ENCODE results near the gene FURIN. TPM values are rescaled to one million over a fixed set of nuclear protein-coding genes. Genes with fewer than 3 reads are reported as not detected.

FURIN gene
- total and polyA plus RNA-seq, 2 of the 8 experiments (the other 6 are each of a cell fraction or from before 2014, with no cell fraction given), result 15.8 to 32.1 TPM

- TF ChIP-seq, protein P1, sequence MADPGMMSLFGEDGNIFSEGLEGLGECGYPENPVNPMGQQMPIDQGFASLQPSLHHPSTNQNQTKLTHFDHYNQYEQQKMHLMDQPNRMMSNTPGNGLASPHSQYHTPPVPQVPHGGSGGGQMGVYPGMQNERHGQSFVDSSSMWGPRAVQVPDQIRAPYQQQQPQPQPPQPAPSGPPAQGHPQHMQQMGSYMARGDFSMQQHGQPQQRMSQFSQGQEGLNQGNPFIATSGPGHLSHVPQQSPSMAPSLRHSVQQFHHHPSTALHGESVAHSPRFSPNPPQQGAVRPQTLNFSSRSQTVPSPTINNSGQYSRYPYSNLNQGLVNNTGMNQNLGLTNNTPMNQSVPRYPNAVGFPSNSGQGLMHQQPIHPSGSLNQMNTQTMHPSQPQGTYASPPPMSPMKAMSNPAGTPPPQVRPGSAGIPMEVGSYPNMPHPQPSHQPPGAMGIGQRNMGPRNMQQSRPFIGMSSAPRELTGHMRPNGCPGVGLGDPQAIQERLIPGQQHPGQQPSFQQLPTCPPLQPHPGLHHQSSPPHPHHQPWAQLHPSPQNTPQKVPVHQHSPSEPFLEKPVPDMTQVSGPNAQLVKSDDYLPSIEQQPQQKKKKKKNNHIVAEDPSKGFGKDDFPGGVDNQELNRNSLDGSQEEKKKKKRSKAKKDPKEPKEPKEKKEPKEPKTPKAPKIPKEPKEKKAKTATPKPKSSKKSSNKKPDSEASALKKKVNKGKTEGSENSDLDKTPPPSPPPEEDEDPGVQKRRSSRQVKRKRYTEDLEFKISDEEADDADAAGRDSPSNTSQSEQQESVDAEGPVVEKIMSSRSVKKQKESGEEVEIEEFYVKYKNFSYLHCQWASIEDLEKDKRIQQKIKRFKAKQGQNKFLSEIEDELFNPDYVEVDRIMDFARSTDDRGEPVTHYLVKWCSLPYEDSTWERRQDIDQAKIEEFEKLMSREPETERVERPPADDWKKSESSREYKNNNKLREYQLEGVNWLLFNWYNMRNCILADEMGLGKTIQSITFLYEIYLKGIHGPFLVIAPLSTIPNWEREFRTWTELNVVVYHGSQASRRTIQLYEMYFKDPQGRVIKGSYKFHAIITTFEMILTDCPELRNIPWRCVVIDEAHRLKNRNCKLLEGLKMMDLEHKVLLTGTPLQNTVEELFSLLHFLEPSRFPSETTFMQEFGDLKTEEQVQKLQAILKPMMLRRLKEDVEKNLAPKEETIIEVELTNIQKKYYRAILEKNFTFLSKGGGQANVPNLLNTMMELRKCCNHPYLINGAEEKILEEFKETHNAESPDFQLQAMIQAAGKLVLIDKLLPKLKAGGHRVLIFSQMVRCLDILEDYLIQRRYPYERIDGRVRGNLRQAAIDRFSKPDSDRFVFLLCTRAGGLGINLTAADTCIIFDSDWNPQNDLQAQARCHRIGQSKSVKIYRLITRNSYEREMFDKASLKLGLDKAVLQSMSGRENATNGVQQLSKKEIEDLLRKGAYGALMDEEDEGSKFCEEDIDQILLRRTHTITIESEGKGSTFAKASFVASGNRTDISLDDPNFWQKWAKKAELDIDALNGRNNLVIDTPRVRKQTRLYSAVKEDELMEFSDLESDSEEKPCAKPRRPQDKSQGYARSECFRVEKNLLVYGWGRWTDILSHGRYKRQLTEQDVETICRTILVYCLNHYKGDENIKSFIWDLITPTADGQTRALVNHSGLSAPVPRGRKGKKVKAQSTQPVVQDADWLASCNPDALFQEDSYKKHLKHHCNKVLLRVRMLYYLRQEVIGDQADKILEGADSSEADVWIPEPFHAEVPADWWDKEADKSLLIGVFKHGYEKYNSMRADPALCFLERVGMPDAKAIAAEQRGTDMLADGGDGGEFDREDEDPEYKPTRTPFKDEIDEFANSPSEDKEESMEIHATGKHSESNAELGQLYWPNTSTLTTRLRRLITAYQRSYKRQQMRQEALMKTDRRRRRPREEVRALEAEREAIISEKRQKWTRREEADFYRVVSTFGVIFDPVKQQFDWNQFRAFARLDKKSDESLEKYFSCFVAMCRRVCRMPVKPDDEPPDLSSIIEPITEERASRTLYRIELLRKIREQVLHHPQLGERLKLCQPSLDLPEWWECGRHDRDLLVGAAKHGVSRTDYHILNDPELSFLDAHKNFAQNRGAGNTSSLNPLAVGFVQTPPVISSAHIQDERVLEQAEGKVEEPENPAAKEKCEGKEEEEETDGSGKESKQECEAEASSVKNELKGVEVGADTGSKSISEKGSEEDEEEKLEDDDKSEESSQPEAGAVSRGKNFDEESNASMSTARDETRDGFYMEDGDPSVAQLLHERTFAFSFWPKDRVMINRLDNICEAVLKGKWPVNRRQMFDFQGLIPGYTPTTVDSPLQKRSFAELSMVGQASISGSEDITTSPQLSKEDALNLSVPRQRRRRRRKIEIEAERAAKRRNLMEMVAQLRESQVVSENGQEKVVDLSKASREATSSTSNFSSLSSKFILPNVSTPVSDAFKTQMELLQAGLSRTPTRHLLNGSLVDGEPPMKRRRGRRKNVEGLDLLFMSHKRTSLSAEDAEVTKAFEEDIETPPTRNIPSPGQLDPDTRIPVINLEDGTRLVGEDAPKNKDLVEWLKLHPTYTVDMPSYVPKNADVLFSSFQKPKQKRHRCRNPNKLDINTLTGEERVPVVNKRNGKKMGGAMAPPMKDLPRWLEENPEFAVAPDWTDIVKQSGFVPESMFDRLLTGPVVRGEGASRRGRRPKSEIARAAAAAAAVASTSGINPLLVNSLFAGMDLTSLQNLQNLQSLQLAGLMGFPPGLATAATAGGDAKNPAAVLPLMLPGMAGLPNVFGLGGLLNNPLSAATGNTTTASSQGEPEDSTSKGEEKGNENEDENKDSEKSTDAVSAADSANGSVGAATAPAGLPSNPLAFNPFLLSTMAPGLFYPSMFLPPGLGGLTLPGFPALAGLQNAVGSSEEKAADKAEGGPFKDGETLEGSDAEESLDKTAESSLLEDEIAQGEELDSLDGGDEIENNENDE (IDR thresholded peaks at IDR 0.05; ENCODE audit: insufficient replicate concordance, low read length), result no peak
Observed at GRCh38 chr15:90851940-90852339, 16.4 kb upstream of the FURIN start (continued).

Measured in H1 (cell line).